GM21717 (cell line): ENCODE measurements around the gene GALT.
"Not testable (repeated sequence)": the region's sequence is repeated elsewhere in the genome, so short reads cannot be mapped to it uniquely, and the experiment has no call there.

ENCODE experiments used
- ATAC-seq: cut with Tn5 transposase; IDR thresholded peaks from one replicate; pipeline ENCODE4 v1.9.1; 2021; ENCODE audit warnings: mild to moderate bottlenecking, moderate library complexity; ENCODE audit not compliant: unreplicated experiment

The GALT gene

DNA sequence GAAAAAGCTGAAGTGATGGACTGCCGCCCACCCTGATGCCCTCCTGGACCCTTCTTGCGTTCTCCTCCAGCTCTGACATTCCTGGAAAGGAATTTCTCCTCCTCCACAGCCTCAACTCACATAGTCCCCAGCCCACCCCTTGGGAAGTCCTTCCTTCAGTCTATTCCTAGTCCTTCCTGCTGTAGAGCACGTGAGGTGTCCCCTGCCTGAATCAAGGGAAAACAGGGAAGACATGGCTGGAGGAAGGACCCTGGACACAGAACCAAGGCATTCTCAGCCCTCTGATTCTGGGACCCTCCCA, 21.3 kb upstream of the GALT start:
- ATAC-seq: no peak

DNA sequence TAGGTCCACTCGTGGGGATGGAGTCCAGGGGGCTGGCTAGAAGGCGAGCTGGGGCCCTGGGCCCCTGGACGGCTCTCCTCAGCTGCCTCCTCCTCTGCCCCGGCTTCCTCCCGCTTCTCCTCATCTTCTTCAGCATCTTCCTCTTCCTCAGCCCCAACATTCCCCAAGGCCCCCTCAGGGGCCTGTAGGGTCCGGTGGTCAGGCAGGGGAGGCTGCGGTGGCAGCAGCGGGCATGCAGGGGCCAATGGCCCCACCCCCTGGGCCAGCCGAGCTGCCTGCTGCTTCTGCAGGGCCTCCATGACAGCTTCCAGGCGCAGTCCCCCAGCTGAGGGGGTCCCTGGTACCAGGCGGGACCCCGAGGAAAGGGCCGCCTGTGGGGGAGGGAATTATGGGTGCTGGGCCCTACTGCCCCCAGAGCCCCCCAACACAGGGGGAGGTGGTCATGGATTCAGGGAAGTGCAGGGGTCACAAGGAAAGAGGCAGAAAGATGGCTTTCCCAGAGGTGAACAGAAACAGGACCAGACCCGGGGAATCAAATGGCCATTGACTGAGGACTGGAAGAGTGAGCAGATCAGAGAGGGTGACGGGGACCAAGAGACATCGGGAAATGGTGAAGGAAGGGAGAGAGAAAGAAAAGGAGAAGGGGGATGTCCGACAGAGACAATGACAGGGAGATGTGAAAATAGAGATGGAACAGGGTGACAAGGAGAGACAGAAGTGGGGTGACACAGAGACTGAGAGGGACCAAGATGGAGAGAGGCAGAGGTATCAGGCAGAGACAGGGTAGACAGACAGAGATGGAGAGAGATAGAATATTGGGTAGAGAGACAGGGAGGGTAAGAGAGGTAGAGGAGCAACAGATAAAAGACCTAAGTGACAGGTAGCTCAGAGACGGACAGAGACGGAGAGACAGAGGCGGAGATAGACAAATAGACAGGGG, 18.5 kb upstream of the GALT start:
- ATAC-seq: no peak

DNA sequence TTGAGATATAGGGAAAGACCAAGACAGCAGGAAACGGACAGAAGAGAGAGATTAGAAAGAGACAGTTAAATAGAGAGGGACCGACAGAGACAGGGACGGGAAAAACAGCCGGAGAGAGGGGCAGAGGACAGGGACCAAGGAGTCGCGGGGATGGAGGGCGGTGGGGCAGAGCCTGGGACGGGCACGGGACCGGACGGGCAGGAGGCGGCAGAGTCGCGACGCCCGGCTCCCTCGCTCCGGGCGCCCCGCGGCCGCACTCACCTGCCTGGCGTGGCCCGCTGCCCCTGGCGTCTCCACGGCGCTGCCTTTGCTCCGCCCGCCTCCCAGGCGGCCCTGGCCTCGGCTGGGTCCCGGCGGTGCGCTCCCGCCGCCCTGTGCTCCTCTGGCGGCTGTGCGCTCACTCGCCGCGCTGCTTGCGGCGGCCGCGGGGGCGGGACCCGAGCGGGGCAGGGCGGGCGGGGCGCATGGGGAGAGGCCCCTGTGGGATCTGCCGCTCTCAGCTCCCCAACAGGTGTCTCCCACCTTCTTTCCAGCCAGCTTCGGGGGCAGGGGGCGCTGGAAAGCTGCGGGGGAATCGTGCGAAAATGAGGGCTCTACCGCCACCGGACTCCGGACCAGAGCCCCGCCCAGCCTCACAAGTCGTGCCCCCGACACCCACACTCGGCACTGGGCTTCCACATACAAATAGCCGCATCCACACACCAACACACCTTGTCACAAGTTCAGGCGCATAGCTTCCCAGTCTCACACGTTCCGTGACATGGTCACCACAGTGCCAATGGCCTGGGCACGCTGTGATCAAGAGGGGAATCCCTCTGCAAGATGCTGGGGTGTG, 17.6 kb upstream of the GALT start, which contains the start of gene ARID3C:
Gene ARID3C, minus strand, starts transcription at position 411 of the 835 bp plus-strand sequence. CDS start 1,052 bp downstream, outside the sequence.
- no peak for ATAC-seq

DNA sequence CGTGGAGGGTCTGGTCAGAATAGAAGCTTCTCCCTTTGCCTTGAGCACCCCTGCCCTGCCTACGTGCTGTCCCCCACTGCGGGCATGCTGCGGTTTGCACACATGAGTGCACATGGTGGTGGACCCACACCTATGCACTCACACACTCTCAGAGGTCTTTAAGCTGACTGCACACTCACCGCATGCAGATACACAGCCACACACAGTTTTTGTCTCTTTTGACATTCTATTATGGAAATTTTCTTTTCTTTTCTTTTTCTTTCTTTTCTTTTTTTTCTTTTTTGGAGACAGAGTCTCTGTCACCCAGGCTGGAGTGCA, 17.0 kb upstream of the GALT start:
- ATAC-seq: no peak

DNA sequence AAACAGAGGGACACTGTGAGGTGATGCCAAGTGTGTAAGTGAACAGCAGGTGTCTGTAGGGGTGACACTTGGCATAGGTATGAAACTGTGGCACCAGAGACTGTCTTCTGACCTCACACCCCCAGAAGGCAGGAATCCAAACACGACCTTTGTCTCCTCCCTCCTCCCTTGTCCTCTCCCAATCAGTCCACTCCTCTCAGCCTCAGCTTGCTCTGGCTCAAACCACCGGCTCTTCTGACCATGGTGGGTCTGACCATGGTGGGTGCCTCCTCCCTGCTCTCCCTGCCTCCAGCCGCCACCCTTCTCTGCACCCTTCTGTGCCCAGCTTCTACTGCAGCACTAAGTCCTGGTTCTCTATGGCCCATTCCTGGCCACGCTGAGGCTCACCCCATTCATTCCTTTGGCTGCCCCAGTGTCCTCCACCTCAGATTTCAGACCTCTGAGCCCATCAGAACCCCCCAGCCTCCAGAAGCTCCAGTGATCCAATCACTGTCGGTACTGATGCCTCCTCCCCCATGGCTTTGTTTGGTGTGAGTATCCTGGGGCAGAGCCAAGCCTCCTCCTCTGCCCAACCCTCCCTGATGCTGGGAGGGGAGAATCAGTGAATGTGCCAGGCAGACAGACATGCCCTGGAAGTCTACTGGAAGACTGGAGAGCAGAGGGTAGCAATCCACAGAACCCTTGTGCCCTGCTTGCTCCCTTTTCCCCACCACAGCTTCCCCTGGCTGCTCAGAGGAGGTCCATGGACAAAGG, 15.9 kb upstream of the GALT start:
- no peak for ATAC-seq

DNA sequence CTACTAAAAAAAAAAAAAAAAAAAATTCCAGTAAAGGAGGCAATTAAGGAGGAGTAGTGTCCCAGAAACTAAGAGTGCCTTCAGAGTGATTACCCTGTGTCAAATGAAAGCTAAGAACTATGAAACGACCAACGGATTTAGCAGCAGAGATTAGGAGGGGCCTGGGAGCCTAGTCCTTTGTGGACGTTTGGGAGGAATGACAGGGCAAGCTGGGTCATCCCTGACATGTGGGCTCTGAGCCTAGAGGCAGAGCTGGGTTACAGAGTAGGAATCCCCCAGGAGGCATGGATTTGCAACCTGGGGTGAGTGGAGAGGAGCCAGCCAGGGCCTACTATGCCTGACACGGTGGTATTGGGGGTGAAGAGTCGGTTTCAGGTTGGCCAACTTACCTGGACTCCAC, 13.3 kb upstream of the GALT start:
- ATAC-seq: no peak

DNA sequence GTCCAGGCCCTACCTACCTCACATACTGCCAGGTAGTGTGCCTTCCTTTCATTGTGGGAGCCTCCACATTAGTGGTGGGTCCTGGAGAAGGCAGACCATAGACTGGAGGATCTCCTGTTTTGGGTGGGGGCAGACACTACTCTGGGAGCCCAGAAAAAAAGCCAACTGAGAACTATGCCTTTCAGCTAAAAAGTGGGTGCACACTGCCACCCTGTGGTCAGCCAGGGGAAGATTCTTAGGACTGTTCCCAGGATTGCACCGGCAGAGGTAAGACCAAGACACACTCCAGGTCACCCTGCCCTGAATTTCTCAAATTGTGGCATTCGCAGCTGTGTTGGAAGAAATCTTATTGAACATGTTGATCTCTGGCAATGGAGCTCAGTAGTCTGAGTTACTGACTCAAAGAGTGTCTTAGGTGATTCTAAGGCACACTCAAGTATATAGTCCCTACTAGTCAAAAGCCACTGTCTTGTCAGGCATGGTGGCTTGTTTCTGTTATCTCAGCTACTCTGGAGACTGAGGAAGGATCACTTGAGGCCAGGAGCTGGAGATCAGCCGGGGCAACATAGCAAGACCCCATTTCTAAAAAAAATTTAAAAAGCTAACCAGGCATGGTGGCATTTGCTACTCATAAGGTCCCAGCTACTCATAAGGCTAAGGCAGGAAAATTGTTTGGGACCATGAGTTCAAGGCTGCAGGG, 12.5 kb upstream of the GALT start:
- ATAC-seq: peak; percentile 36

DNA sequence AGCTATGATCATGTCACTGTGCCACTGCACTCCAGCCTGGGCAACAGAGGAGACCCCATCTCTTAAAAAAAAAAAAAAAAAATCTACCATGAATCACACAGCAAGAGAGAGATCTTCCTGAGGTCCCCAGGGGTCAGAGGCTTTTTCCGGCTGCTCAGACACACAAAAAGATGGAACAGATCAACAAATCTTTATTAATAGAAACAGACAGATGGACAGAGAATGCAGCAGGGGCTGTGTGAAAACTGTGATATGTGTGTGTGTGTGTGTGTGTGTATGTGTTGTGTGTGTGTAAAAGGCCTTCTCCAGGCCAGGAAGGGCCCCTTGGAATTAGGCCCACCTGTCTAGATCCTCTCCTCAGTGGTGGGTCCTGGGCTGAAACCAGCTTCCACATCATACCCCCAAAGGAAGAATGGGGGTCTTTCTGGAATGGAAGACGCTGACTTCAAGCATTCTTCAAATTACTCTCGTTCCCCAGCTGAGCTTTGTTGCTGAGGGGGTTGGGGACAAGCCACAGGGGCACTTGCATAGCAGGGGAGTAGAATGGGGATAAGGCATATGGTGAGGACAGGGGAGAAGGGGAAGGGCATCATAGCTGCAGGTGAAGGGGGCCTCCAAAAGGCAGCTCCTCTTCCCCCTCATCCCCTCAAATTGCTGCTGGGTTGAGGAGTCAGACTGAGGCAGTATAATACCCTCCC, 11.8 kb upstream of the GALT start:
- no peak for ATAC-seq

DNA sequence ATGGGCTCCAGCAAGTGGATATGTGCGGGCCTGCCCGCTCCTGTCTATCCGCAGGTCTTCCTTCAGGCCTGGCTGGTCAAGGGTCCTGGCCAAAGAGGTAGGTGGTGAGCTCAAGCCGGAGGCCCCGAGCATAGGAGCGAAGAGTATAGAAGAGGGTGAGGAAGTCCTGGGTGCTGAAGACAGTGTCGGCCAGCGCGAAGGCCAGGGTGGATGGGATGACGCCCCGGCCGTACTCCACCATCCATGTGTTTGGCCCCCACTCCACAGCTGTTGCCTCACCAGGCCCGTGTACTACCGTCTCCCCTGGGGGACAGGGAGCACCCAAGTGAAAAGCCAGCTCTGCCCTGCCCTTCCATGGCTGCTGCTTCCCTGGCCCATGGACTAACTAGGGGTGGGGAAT, 10.9 kb upstream of the GALT start:
- no peak for ATAC-seq

DNA sequence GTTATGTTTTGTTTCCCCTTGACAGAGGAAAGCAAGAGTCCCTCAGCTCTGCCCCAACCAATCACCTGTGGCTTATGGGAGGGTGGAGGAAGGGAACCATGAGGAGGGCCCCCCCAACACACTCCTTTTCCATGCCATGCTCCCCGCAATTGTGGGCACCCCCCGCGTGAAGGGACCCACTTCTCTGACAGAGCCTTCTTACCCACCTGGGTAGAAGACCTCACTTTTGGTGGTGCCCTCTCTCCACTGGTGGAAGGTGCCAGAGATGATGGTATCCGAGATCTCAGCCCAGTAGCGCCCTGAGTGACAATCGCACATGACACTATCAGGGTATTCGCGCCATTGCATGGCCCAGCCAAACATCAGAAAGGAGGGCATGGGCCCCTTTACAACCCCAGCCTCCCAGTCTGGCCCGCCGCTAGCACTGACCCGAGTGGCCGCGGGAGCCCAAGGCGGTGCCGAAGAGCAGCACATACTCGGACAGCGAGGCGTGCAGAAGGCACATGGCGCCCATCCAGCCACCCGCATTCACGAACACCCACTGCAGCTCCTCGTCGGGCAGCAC, 9.6 kb upstream of the GALT start:
- ATAC-seq: no peak

DNA sequence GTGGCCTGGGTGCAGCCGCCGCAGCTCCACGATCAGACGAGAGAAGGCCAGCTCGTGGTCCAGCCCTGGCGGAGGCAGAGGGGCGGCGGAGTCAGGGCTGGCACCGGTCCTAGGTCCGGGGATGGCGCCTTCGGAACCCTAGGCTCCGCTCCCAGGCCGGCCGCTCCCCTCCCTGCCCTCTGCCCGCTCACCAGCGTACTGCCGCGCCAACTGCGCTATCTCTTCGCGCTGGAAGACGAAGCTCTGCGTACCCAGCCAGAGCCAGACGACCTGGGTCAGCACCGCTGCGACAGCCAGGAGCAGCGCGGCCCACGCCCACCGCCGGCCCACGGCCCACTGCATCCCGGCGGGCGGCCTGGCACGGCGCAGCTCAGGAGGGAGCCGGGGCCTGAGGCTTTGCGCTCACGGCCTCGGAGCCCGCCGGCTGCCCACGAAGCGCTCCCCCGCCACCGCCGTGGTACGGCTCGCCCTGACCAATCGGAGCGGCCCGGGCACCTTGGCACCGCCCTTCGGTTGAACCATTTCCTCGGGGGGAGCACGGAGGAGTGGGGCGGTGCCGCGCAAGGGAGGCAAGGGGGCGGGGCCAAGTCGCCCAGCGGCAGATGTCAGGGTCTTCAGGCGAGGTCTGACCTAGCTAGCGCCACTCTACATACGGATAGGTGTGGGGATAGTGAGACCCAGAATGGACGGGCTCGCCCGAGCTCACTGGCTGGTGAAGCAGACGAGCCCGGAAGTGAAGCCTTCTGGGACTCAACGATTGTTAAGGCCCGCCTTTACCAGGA, 8.9 kb upstream of the GALT start, which contains the start of gene SIGMAR1:
Gene SIGMAR1, minus strand, starts transcription at position 432 of the 782 bp plus-strand sequence. Its CDS starts 90 bp downstream, at position 342.
- peak; percentile 72 for ATAC-seq

DNA sequence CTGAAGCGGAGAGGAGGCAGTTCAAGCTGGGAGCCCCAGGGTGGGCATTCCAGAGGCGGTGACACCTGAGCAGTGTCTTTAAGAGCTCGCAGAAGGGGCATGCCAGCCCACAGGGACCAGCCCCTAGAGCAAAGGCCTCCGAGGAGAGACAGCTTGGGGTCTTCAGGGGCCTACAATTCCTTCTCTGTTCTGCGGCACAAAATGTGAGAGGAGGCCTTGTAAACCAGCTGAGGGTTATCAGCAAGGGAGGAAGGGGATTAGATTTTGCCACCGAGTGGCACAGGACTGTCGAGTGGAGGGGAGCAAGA, 8.4 kb upstream of the GALT start:
- ATAC-seq: no peak

DNA sequence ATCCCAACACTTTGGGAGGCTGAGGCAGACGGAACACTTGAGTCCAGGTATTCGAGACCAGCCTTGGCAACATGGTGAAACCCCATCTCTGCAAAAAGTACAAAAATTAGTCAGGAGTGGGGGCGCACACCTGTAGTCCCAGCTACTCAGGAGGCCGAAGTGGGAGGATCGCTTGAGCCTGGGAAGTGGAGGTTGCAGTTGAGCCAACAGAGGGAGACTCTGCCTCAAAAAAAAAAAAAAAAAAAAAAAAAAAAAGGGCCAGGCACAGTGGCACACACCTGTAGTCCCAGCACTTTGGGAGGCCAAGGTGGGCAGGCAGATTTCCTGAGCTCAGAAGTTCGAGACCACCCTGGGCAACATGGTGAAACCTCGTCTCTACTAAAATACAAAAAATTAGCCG, 7.2 kb upstream of the GALT start:
- not testable (repeated sequence) for ATAC-seq

DNA sequence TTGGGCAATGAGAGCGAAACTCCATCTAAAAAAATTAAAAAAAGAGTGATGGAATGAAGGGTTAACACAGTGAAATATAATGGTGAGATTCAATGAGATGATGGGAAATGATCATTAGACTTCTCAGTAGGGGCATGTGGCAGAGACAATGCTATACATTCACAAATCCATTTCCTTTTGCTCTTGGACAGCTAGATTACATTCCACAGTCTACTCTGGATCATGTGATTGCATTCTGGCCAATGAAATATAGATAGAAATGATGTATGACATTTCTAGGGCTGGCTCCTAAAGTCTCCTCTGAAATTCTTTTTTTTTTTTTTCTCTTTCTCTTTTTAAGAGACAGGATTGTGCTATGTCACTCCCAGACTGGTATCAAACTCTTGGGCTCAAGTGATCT, 3.8 kb upstream of the GALT start:
- ATAC-seq: no peak

DNA sequence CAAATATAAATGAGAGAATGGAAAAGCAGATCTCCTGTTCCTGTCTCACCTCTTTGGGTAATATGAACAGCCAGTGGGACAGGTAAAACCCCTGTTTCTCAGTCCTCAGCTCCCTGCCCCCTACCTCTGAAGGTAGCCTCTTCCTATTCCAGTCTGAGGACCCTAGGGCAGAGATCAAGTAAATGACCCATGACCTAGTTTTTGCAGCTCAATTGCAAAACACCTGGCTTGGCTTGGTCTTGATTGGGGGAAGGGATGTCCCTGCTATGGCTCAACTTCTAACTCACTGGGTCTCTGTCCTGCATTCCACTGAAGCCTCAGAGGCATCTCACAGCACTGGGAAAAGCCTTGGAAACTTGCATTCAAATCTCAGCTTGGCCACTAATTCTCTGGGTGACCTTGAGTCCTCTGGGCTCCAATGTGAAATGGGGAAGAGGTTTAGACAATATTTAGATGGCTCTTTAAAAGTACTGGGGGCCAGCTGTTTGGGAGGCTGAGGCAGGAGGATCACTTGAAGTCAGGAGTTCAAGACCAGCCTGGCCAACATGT, 1.6 kb upstream of the GALT start:
- ATAC-seq: no peak

DNA sequence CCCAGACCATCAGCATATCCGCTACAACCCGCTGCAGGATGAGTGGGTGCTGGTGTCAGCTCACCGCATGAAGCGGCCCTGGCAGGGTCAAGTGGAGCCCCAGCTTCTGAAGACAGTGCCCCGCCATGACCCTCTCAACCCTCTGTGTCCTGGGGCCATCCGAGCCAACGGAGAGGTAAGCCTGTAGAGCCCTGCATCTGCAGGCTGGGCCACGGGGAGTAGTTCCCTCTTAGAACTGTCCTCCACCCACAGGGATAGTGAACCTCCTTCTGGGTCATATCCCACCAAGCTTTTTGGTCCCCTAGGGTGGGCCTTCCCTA, 569 bp downstream of the GALT start:
- ATAC-seq: no peak

DNA sequence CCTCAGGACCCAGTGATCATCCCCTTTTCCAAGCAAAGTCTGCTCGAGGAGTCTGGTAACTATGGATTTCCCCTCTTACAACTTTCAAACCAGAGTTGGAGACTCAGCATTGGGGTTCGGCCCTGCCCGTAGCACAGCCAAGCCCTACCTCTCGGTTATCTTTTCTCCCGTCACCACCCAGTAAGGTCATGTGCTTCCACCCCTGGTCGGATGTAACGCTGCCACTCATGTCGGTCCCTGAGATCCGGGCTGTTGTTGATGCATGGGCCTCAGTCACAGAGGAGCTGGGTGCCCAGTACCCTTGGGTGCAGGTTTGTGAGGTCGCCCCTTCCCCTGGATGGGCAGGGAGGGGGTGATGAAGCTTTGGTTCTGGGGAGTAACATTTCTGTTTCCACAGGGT, 1.2 kb downstream of the GALT start:
- ATAC-seq: no peak

DNA sequence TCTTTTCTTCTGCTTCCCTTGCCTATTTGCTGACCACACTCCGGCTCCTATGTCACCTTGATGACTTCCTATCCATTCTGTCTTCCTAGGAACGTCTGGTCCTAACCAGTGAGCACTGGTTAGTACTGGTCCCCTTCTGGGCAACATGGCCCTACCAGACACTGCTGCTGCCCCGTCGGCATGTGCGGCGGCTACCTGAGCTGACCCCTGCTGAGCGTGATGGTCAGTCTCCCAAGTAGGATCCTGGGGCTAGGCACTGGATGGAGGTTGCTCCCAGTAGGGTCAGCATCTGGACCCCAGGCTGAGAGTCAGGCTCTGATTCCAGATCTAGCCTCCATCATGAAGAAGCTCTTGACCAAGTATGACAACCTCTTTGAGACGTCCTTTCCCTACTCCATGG, 2.2 kb downstream of the GALT start:
- ATAC-seq: no peak

DNA sequence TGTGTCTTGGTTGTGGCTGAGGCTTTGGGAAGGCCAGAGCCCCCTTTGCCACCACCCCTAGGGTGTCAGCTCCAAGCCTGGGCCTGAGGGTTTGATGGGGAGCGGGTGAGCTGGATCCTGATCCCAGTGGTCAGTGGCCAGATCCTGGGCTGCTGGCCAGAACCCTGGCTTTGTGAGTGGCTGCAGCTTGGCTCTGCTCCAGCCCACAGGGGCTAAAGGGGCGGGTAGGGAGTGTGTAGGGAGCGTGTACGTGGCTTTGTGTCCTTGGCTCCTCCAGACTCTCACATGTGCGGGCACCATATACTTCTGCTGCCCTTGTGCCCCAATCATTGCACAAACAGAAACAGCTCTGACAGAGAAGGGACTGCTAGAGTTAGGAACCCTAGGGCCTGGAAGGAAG, 4.3 kb downstream of the GALT start:
- no peak for ATAC-seq
